H1 (cell line): ENCODE data around the gene SERINC5. TPM values are rescaled to one million over a fixed set of nuclear protein-coding genes. Genes with fewer than 3 reads are reported as not detected.
"Not testable (repeated sequence)": the region's sequence is repeated elsewhere in the genome, so short reads cannot be mapped to it uniquely, and the experiment has no call there.

Experiments used
- CTCF ChIA-PET: fragments of 300-600 bp; sonication (Branson Sonifier 250); formaldehyde crosslinking; loops from one replicate; lab custom pipeline; 2021; ENCODE audit not compliant: partially characterized antibody; lab: Charles Lee
- POLR2A ChIA-PET: fragments of 300-600 bp; sonication (Branson Sonifier 250); formaldehyde crosslinking; loops from one replicate; lab custom pipeline; 2021; ENCODE audit warnings: inconsistent platforms; ENCODE audit not compliant: partially characterized antibody; lab: Charles Lee
- DNase-seq, 2 experiments: peaks; one replicate each; pipeline versions ENCODE4 v3.0.0 to v3.0.0-alpha.2; 2010 to 2022; ENCODE audit warnings: low spot score in 2 of 2, low read depth in 1 of 2, mixed read lengths in 1 of 2
- FAIRE-seq: peaks from 2 replicates; lab custom pipeline; 2011; peaks lifted over from hg19 to GRCh38; lab: Jason Lieb, UNC
- H2AFZ ChIP-seq: 2 replicates; pipeline ENCODE4 v1.8.1; 2012; ENCODE audit warnings: low read length, inconsistent platforms
- H2AK5ac ChIP-seq: 2 replicates; pipeline ENCODE4 v1.6.1; 2013; ENCODE audit warnings: low read depth, low read length
- H2BK120ac ChIP-seq: replicated peaks from 2 replicates; pipeline ENCODE3; 2013; ENCODE audit warnings: low read depth, low read length, inconsistent platforms
- H2BK12ac ChIP-seq: 2 replicates; pipeline ENCODE4 v1.6.1; 2013; ENCODE audit warnings: low read depth, low read length
- H2BK15ac ChIP-seq: 2 replicates; pipeline ENCODE4 v1.6.1; 2013; ENCODE audit warnings: low read length
- H2BK20ac ChIP-seq: 2 replicates; pipeline ENCODE4 v1.6.1; 2013; ENCODE audit warnings: low read length
- H2BK5ac ChIP-seq: 2 replicates; pipeline ENCODE4 v1.6.1; 2013; ENCODE audit warnings: low read depth, low read length
- H3K14ac ChIP-seq: 2 replicates; pipeline ENCODE4 v1.6.1; 2013; ENCODE audit warnings: inconsistent platforms; ENCODE audit not compliant: insufficient read length
- H3K18ac ChIP-seq: 2 replicates; pipeline ENCODE4 v1.6.1; 2013; ENCODE audit warnings: low read length; ENCODE audit errors: extremely low read depth
- H3K23ac ChIP-seq: 2 replicates; pipeline ENCODE4 v1.6.1; 2013; ENCODE audit warnings: inconsistent platforms; ENCODE audit not compliant: insufficient read length
- H3K23me2 ChIP-seq: 2 replicates; pipeline ENCODE4 v1.6.1; 2013; ENCODE audit warnings: low read depth, low read length
- H3K27ac ChIP-seq: 2 replicates; pipeline ENCODE4 v1.6.1; 2011; ENCODE audit warnings: low read depth, low read length, inconsistent platforms
- H3K27me3 ChIP-seq, 4 experiments: replicated peaks in 1 of 4; 1 replicate in 1 of 4; 2 replicates in 3 of 4; pipeline versions ENCODE4 v1.6.1 to v1.8.1; 2011 to 2013; ENCODE audit warnings: low read length in 3 of 4, mild to moderate bottlenecking in 3 of 4, inconsistent platforms in 2 of 4, mixed read lengths in 2 of 4, moderate library complexity in 1 of 4; ENCODE audit not compliant: control insufficient read depth in 3 of 4, insufficient read depth in 3 of 4; ENCODE audit errors: extremely low read depth in 1 of 4
- H3K36me3 ChIP-seq, 4 experiments: 2 replicates each; pipeline versions ENCODE4 v1.6.1 to v1.8.1; 2011 to 2013; ENCODE audit warnings: mild to moderate bottlenecking in 4 of 4, low read length in 3 of 4, moderate library complexity in 2 of 4, control low read depth in 1 of 4, inconsistent platforms in 1 of 4; ENCODE audit not compliant: insufficient read depth in 4 of 4, control insufficient read depth in 2 of 4
- H3K4ac ChIP-seq: replicated peaks from 2 replicates; pipeline ENCODE3; 2013; ENCODE audit warnings: low read length, low read depth, mixed read lengths, inconsistent platforms; ENCODE audit not compliant: insufficient read length
- H3K4me1 ChIP-seq, 4 experiments: replicated peaks in 1 of 4; 1 replicate in 1 of 4; 2 replicates in 3 of 4; pipeline versions ENCODE4 v1.6.1 to v1.8.1; 2011 to 2013; ENCODE audit warnings: low read length in 3 of 4, inconsistent platforms in 2 of 4, mixed read lengths in 1 of 4; ENCODE audit not compliant: insufficient read depth in 4 of 4, control insufficient read depth in 3 of 4
- H3K4me2 ChIP-seq, 2 experiments: 2 replicates each; pipeline versions ENCODE4 v1.6.1 to v1.8.1; 2011 to 2013; ENCODE audit warnings: low read depth in 2 of 2, low read length in 2 of 2, control low read depth in 1 of 2, inconsistent platforms in 1 of 2, mild to moderate bottlenecking in 1 of 2; ENCODE audit not compliant: insufficient read depth in 1 of 2
- H3K4me3 ChIP-seq, 4 experiments: fragments of 200-600, 300-600 bp in 1 of 4; sonication (generic), shearing (Covaris generic), sonication (Bioruptor Twin) in 1 of 4; 2 replicates each; pipeline versions ENCODE4 v1.5.1 to v1.8.1; 2011 to 2016; ENCODE audit warnings: low read length in 4 of 4, low read depth in 3 of 4, control low read depth in 2 of 4, inconsistent platforms in 2 of 4, mild to moderate bottlenecking in 2 of 4, mixed read lengths in 1 of 4, moderate library complexity in 1 of 4; ENCODE audit not compliant: insufficient read depth in 2 of 4; ENCODE audit errors: extremely low read depth in 1 of 4
- H3K56ac ChIP-seq: replicated peaks from 2 replicates; pipeline ENCODE3; 2013; ENCODE audit warnings: low read depth, mild to moderate bottlenecking, mixed read lengths, low read length, inconsistent platforms; ENCODE audit not compliant: insufficient read length
- H3K79me1 ChIP-seq: 2 replicates; pipeline ENCODE4 v1.6.1; 2013; ENCODE audit warnings: low read depth, low read length, control low read depth
- H3K79me2 ChIP-seq, 2 experiments: 2 replicates each; pipeline versions ENCODE4 v1.6.1 to v1.8.1; 2012 to 2013; ENCODE audit warnings: low read length in 2 of 2, mild to moderate bottlenecking in 2 of 2, inconsistent platforms in 1 of 2; ENCODE audit not compliant: insufficient read depth in 2 of 2, control insufficient read depth in 1 of 2
- H3K9ac ChIP-seq, 4 experiments: replicated peaks in 1 of 4; 1 replicate in 1 of 4; 2 replicates in 3 of 4; pipeline versions ENCODE4 v1.6.1 to v1.8.1; 2011 to 2013; ENCODE audit warnings: low read depth in 3 of 4, low read length in 3 of 4, control low read depth in 2 of 4, mild to moderate bottlenecking in 2 of 4, moderate library complexity in 2 of 4, inconsistent platforms in 1 of 4; ENCODE audit errors: extremely low read depth in 1 of 4
- H3K9me3 ChIP-seq, 2 experiments: 2 replicates each; pipeline versions ENCODE4 v1.6.1 to v1.8.1; 2012 to 2013; ENCODE audit warnings: mild to moderate bottlenecking in 2 of 2, moderate library complexity in 2 of 2, control low read depth in 1 of 2, inconsistent platforms in 1 of 2, low read depth in 1 of 2, low read length in 1 of 2, mixed read lengths in 1 of 2; ENCODE audit not compliant: insufficient read depth in 2 of 2
- H4K20me1 ChIP-seq, 2 experiments: replicated peaks in 1 of 2; 2 replicates each; pipeline versions ENCODE3 to v1.8.1; 2011 to 2013; ENCODE audit warnings: inconsistent platforms in 2 of 2, low read length in 2 of 2, mild to moderate bottlenecking in 1 of 2; ENCODE audit not compliant: insufficient read depth in 2 of 2, control insufficient read depth in 1 of 2
- H4K5ac ChIP-seq: 2 replicates; pipeline ENCODE4 v1.6.1; 2013; ENCODE audit warnings: low read length, low read depth, mixed read lengths, inconsistent platforms; ENCODE audit not compliant: insufficient read length
- H4K8ac ChIP-seq: 2 replicates; pipeline ENCODE4 v1.8.0; 2013; ENCODE audit warnings: mild to moderate bottlenecking, moderate library complexity, low read length, inconsistent platforms; ENCODE audit not compliant: insufficient read depth; ENCODE audit errors: extremely low read depth
- H4K91ac ChIP-seq: replicated peaks from 2 replicates; pipeline ENCODE3; 2013; ENCODE audit warnings: low read length, mixed read lengths, inconsistent platforms; ENCODE audit not compliant: insufficient read length
- BCL11A ChIP-seq, 2 experiments: IDR thresholded peaks; one replicate each; pipeline ENCODE4 v1.6.1; 2011; ENCODE audit warnings: low read depth in 2 of 2, low read length in 2 of 2, mild to moderate bottlenecking in 2 of 2
- CTBP2 ChIP-seq: IDR thresholded peaks from 2 replicates; pipeline ENCODE4 v1.7.0; 2011; ENCODE audit warnings: borderline replicate concordance, mild to moderate bottlenecking, moderate library complexity, mixed read lengths, low read length; ENCODE audit not compliant: insufficient read depth, insufficient read length
- EZH2 ChIP-seq: fragments of 200-600 bp; sonication (generic); IDR thresholded peaks from 2 replicates; pipeline ENCODE4 v1.7.1; 2012; ENCODE audit warnings: low read depth, mild to moderate bottlenecking, moderate library complexity, low read length, inconsistent platforms; ENCODE audit not compliant: severe bottlenecking
- POLR2A ChIP-seq, 2 experiments: IDR thresholded peaks; 1 replicate in 1 of 2; 2 replicates in 1 of 2; pipeline ENCODE4 v1.6.1; 2011; ENCODE audit warnings: low read depth in 2 of 2, low read length in 2 of 2, mild to moderate bottlenecking in 2 of 2; ENCODE audit errors: control extremely low read depth in 1 of 2
- SIRT6 ChIP-seq: IDR thresholded peaks from one replicate; pipeline ENCODE4 v1.7.1; 2012; ENCODE audit warnings: low read length, inconsistent platforms
- SIX5 ChIP-seq: IDR thresholded peaks from 2 replicates; pipeline ENCODE4 v1.6.1; 2011; ENCODE audit warnings: mild to moderate bottlenecking, low read depth, low read length
- USF2 ChIP-seq: IDR thresholded peaks from 2 replicates; pipeline ENCODE4 v1.6.1; 2011; ENCODE audit warnings: low read length, improper control_type of control experiment
- YY1 ChIP-seq: IDR thresholded peaks from 2 replicates; pipeline ENCODE4 v1.6.1; 2011; ENCODE audit warnings: low read depth, mild to moderate bottlenecking, low read length
- WGBS, 2 experiments: shearing (Covaris generic) in 1 of 2; methylation state at CpG; one replicate each; pipeline versions ENCODE4 v1.1.6 to v1.1.7; 2013 to 2015; ENCODE audit warnings: low lambda C conversion rate in 2 of 2, mixed read lengths in 2 of 2, inconsistent platforms in 1 of 2, low coverage in 1 of 2, missing lambda C conversion rate in 1 of 2; ENCODE audit not compliant: insufficient replicate concordance in 2 of 2, insufficient coverage in 1 of 2, insufficient read length in 1 of 2; ENCODE audit errors: extremely low coverage in 1 of 2, missing lambda C conversion rate in 1 of 2; 5-methylcytosine and 5-hydroxymethylcytosine counted together
- polyA plus RNA-seq, 7 experiments: library from polyadenylated mRNA; depleted of rRNA in 3 of 7; stranded (reverse) in 5 of 7; unstranded in 2 of 7; fragments of >200 nt in 5 of 7; fragments of 200-250 nt in 2 of 7; gene quantifications; 1 replicate in 5 of 7; 2 replicates in 1 of 7; 4 replicates in 1 of 7; pipeline versions ENCODE4 v1.2.1 to v1.2.3, GENCODE V29; 2011 to 2013; ENCODE audit warnings: missing spikeins in 2 of 7, mixed read lengths in 2 of 7
- total RNA-seq: library from RNA; stranded (reverse); fragmentation: NEBNext Ultra II Directional; extraction: Animal tissue kit (Norgen Biotek cat#: 25700); gene quantifications from 2 replicates; pipeline ENCODE4 v1.2.1, GENCODE V29; 2021

Gene SERINC5
- total and polyA plus RNA-seq, 2 of the 8 experiments (the other 6 are each of a cell fraction or from before 2014, with no cell fraction given), result 32.2 to 149 TPM

DNA sequence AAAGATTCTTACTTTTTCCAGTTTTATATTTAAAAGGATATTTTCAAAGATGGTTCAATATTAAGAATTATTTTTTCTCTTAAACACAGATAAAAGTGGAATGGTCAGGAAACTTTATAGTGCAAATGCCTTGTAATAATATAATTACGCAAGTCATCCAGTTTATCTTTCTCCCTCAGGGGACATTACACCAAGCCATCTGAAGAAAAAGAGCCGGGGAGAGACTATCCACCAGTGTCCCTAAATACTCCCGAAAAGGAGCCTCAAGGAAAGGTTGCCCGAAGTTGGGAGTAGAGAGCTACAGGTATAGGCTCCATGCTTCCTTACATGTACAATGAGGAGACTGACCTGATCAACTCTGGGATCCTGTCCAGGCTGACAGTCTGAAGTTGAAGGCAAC, 101.1 kb downstream of the SERINC5 start (continued):
- TF ChIP-seq USF2, result no peak
- no peak for TF ChIP-seq YY1
- no peak for TF ChIP-seq BCL11A (IDR thresholded peaks at IDR 0.05; ENCODE audit: low read depth in 2 of 2, low read length in 2 of 2)
- no peak for TF ChIP-seq SIRT6
- no peak for TF ChIP-seq CTBP2
- no peak for TF ChIP-seq SIX5
- TF ChIP-seq POLR2A (IDR thresholded peaks at IDR 0.05; ENCODE audit: control extremely low read depth in 1 of 2, low read depth in 2 of 2, low read length in 2 of 2), result no peak
- no peak for TF ChIP-seq EZH2
- TF ChIP-seq, all 59 proteins: peak for 0

- H3K4me3 ChIP-seq, H3K14ac ChIP-seq, H3K18ac ChIP-seq, H3K27me3 ChIP-seq, H3K23ac ChIP-seq, H3K27ac ChIP-seq, H3K79me1 ChIP-seq, FAIRE-seq, H3K56ac ChIP-seq, H4K20me1 ChIP-seq, H3K4ac ChIP-seq, H4K91ac ChIP-seq, H2AFZ ChIP-seq, H3K9me3 ChIP-seq, H2BK20ac ChIP-seq, H2BK15ac ChIP-seq, H2BK12ac ChIP-seq, H2AK5ac ChIP-seq, H2BK120ac ChIP-seq, H4K5ac ChIP-seq, H2BK5ac ChIP-seq, H4K8ac ChIP-seq, H3K9ac ChIP-seq, H3K79me2 ChIP-seq, H3K23me2 ChIP-seq, DNase-seq, H3K4me2 ChIP-seq: not testable (repeated sequence)
- 98% methylated on average over 8 of the region's 8 CpGs; no CpG with 5 or more reads in 1 of the 2 experiments for WGBS, 2 experiments
- Histone ChIP-seq H3K4me1 (peaks cover 3 to 15% (median 11%) of the 10 kb centered on the region in 4 experiments; a peak in 4 of 7 replicates), H3K36me3 (peaks cover 0 to 68% (median 25%) of the 10 kb centered on the region in 4 experiments; a peak in 7 of 8 replicates)
- ChIA-PET CTCF (interaction anchor here (0.6 to 2.1 kb wide), 4 partner anchors 71 to 117 kb away, joined by 3 to 5 read pairs (median 4); no protein-coding TSS in a partner anchor), POLR2A (interaction anchor here (2.7 kb wide), 1 partner anchor 13 kb away, joined by 9 read pairs; no protein-coding TSS in a partner anchor)
Measured at GRCh38 chr5:80154289-80154688, 101.6 kb downstream of the SERINC5 start.
